Kidney (tissue), 14 donors: Measurements from ENCODE around the gene BUD31. TPM values are rescaled to one million over a fixed set of nuclear protein-coding genes. Genes with fewer than 3 reads are reported as not detected.

ENCODE experiments used
- DNase-seq, 5 donors: peaks; one replicate each; pipeline ENCODE4 v3.0.0-alpha.2; 2013 to 2020
- FAIRE-seq: peaks from 2 replicates; lab custom pipeline; 2012; peaks lifted over from hg19 to GRCh38; lab: Jason Lieb, UNC
- H3K27ac ChIP-seq, 2 donors: one replicate each; pipeline ENCODE4 v1.7.0; 2013; ENCODE audit warnings: low read depth in 2 of 2, low read length in 2 of 2, inconsistent platforms in 1 of 2
- H3K27me3 ChIP-seq: one replicate; pipeline ENCODE4 v1.7.1; 2013; ENCODE audit warnings: low read length, inconsistent platforms; ENCODE audit not compliant: control insufficient read depth, insufficient read depth
- H3K36me3 ChIP-seq, 3 donors: one replicate each; pipeline versions ENCODE4 v1.7.0 to v1.7.1; 2013; ENCODE audit warnings: low read length in 3 of 3, control low read depth in 1 of 3, inconsistent platforms in 1 of 3; ENCODE audit not compliant: insufficient read depth in 3 of 3, control insufficient read depth in 2 of 3
- H3K4me1 ChIP-seq, 3 donors: one replicate each; pipeline versions ENCODE4 v1.7.0 to v1.7.1; 2013; ENCODE audit warnings: low read length in 3 of 3, inconsistent platforms in 1 of 3, low read depth in 1 of 3; ENCODE audit not compliant: control insufficient read depth in 2 of 3, insufficient read depth in 2 of 3
- H3K4me3 ChIP-seq, 3 donors: one replicate each; pipeline versions ENCODE4 v1.7.0 to v1.8.1; 2013; ENCODE audit warnings: low read length in 3 of 3, control low read depth in 1 of 3, inconsistent platforms in 1 of 3
- H3K9ac ChIP-seq, 3 donors: one replicate each; pipeline versions ENCODE4 v1.7.0 to v1.7.1; 2013; ENCODE audit warnings: low read length in 3 of 3, control low read depth in 1 of 3, inconsistent platforms in 1 of 3
- H3K9me3 ChIP-seq, 3 donors: one replicate each; pipeline versions ENCODE4 v1.7.0 to v1.7.1; 2013; ENCODE audit warnings: low read length in 3 of 3, control low read depth in 1 of 3, inconsistent platforms in 1 of 3; ENCODE audit not compliant: control insufficient read depth in 2 of 3, insufficient read depth in 1 of 3
- intact Hi-C: fragments of 100-400 bp; cut with DNase I; formaldehyde crosslinking; loops from one replicate; pipeline ENCODE4 v1.11.1; 2022
- polyA plus RNA-seq: library from polyadenylated mRNA; stranded (reverse); fragments of 350-450 nt; fragmentation: Illumina TruSeq; extraction: RNeasy Lipid Tissue Mini Kit (QIAGEN cat#74804); gene quantifications from one replicate; pipeline ENCODE4 v1.2.3, GENCODE V29; 2014; ENCODE audit warnings: low read depth, low replicate concordance; ENCODE audit not compliant: insufficient read depth
- total RNA-seq: library from RNA; stranded (reverse); fragmentation: NEBNext Ultra II Directional; extraction: Animal tissue kit (Norgen Biotek cat#: 25700); gene quantifications from one replicate; pipeline ENCODE4 v1.2.1, GENCODE V29; 2021
- TF ChIP-seq, protein P1 (sequence below): IDR thresholded peaks from 3 replicates; pipeline ENCODE4 v1.5.1; 2012; ENCODE audit warnings: mild to moderate bottlenecking, moderate library complexity, borderline replicate concordance; ENCODE audit not compliant: insufficient read depth; ENCODE audit errors: extremely low read depth
- donor health status: control.
- donor health status: control.
- donor health status: control.
- donor health status: control.
- donor health status: control.
- donor health status: DM: yes; HTN: yes; CAD: no.
- donor health status: Normal renal cell carcinoma (clear cell type).

Gene BUD31
- total and polyA plus RNA-seq, 2 donors from 2014 or later: 79.0 to 141 TPM

DNA sequence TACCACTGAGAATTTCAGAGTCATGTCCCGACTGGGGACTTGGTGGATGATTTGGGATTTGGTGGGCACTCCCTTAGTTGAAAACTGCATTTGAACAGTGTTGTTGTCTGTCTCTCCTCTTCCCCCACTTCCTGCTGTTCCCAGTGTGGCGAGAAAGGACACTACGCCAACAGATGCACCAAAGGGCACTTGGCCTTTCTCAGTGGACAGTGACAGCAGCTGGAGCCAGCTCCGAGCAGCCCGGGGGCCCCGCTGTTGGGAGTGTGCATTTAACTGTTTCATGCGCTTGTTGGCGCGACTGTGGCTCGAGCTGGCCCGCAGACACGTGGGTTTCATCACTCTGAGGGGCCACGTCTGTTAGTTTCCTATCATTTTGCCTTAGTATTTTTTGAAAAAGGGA is 47.5 kb downstream of the BUD31 start:
- Histone ChIP-seq H3K4me1 (no peaks in the 10 kb centered on the region), H3K27ac (no peak overlapping the region), H3K9ac (no peak overlapping the region), H3K4me3 (no peak overlapping the region), H3K27me3 (no peaks in the 10 kb centered on the region), H3K9me3 (no peaks in the 10 kb centered on the region), H3K36me3 (peaks cover 0 to 34% (median 20%) of the 10 kb centered on the region in 3 donors)
- FAIRE-seq (no peak), DNase-seq (no peak)
- TF ChIP-seq, protein P1, sequence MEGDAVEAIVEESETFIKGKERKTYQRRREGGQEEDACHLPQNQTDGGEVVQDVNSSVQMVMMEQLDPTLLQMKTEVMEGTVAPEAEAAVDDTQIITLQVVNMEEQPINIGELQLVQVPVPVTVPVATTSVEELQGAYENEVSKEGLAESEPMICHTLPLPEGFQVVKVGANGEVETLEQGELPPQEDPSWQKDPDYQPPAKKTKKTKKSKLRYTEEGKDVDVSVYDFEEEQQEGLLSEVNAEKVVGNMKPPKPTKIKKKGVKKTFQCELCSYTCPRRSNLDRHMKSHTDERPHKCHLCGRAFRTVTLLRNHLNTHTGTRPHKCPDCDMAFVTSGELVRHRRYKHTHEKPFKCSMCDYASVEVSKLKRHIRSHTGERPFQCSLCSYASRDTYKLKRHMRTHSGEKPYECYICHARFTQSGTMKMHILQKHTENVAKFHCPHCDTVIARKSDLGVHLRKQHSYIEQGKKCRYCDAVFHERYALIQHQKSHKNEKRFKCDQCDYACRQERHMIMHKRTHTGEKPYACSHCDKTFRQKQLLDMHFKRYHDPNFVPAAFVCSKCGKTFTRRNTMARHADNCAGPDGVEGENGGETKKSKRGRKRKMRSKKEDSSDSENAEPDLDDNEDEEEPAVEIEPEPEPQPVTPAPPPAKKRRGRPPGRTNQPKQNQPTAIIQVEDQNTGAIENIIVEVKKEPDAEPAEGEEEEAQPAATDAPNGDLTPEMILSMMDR: no peak
- intact Hi-C loops: no loop called here

DNA sequence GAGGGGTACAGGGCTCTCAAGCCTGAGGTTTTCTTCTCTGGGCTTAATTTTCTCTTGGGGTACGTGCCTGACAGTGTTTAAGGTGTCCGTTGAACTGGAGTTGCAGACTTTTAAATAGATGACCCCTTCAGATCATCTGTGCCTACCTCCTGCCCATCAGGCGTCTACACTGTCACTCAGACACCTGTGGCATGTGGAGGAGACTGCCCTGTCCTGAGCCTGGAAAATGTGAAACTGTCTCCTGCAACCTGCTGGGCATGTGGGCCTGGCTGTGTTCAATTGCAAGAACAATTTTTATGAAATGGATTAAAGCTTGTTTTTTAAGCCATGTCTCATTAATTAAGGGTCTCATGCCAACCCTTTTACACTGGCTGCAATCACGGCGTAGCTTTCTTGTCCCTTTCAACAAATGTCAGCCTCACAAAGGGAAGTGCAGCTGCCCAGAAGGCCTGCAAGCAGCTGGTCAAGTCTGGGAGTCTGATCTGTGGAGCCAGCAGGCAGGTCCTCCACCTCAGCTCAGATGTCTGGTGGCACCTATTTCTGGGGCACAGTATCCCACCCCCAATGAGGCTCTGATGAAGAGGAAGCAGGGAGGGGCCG is 48.4 kb downstream of the BUD31 start:
- TF ChIP-seq, protein P1: no peak
- intact Hi-C loops: no loop called here
- Histone ChIP-seq H3K4me3 (no peak overlapping the region), H3K27me3 (no peaks in the 10 kb centered on the region), H3K36me3 (peaks cover 0 to 34% (median 20%) of the 10 kb centered on the region in 3 donors), H3K9me3 (no peaks in the 10 kb centered on the region), H3K9ac (no peak overlapping the region), H3K4me1 (no peaks in the 10 kb centered on the region), H3K27ac (no peak overlapping the region)
- DNase-seq: no peak
- no peak for FAIRE-seq

DNA sequence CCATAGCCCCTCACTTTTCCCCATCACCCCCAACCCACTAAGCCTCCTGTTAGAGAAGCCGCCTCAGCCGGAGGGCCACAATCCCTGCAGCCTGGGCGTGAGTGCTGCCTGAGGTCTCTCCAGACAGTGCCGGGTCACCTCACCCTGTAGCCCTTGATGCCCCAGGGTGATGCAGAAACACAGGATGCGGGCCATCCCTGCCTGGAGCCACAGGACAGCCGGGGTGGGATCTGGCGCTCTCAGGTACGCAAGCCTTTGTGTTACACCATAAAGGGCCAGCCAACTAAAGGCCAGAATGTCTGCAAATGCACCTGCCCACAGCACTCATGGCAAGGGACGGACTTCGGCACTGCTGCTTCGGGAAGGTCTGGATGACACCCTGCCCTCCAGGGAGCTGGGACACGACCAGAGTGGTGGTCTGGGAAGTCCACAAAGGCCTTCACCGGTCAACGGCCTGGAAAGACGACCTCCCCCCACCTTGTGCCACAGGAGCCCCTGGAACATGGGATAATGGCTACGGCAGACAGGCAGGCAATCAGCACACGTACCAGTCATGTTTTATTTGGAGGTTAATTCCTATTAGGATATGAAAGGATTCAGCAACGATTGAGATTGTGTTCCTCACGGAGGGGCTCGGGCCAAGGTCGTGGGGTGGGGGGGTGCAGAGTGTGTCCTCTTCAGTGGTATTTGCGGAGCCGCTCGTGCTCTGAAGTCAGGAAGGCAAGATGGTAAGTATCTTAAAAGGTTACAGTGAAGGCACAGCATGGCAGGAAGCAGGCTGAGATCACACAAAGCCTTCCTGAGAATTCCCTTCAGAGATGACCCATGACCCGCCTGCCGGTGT is 49.1 kb downstream of the BUD31 start:
- Histone ChIP-seq H3K9me3 (no peaks in the 10 kb centered on the region), H3K4me1 (no peaks in the 10 kb centered on the region), H3K27ac (no peak overlapping the region), H3K9ac (no peak overlapping the region), H3K4me3 (no peak overlapping the region), H3K27me3 (no peaks in the 10 kb centered on the region), H3K36me3 (peaks cover 0 to 30% (median 20%) of the 10 kb centered on the region in 3 donors)
- intact Hi-C loops: no loop called here
- no peak for FAIRE-seq
- DNase-seq: no peak
- TF ChIP-seq, protein P1: no peak
